ENCODE measurements around the gene MTHFD1L.

The MTHFD1L gene

DNA sequence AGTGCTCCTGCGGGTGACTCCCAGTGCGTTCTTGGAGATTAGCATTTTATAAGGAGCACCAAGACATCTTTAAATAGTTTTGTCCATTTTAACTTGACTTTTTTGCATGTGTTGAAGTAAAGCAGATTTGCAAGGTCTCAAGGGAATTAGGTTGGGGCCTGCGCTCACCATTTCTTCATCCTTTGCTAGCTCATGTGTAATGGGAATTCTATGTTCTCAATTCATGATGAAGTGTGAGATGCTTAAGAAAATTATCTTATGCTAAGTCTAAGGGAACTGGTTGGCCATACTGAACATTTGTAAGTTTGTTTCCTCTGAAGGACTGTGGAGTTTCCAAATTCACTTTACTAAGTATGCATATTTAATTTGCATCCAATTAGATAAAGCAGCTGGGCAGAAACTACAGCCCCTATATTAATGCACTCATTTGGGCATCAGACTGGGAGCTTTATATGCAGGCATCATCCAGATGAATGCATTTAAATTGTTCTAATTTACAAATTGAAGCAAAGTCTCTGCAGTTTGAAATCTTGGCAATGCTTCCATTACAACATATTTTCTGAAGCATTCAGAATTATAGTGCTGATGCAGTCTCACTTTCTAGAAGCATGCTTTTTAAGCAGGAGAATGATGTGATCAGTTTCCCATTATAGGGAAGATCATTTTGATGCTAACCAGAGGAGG, 266.0 kb downstream of the MTHFD1L start:
- DNase-seq, result no peak

DNA sequence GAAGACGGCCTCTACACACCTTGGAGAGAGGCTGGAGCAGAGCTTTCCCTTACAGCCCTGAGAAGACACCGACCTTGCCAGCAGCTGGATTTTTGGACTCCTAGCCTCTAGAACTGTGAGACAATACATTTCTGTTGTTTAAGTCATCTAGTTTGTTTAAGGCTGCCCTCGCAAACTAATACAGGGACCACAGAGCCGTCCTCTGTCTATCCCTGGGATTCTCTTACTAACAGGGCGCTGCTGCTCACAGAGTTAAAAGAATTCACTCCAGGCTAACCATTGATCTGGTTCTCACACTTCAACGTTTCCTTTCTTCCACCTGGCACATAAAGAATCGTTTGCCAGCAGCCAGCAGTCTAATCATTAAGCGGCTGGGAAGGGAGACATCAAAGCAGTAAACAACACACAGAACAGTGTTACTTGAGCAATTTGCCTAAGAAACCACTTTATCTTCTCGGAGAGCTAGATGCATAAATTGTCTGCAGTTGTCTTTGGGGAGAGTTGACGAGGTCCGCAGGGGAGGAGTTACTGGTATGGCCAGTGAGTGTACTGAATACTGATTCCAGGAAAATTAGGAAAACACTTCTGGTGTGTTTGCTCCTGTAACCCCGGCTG, 270.7 kb downstream of the MTHFD1L start:
- no peak for DNase-seq

DNA sequence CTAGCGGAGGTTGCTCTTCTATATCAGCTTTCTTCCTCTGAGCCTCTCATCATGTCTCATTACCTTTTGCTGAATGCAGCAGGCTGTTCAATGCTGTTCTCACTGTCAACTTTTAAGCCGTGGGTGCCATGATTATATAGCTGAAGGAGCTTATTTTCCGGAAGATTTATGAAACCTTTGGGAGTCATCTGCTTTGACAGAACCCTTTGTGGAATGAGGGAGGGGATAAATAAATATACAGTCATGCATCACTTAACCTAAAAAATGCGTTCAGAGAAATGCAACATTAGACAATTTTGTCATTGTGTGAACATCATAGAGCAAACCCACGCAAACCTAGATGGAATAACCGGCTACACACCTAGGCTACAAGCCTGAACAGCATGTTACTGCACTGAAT, 272.0 kb downstream of the MTHFD1L start:
- DNase-seq, result no peak

DNA sequence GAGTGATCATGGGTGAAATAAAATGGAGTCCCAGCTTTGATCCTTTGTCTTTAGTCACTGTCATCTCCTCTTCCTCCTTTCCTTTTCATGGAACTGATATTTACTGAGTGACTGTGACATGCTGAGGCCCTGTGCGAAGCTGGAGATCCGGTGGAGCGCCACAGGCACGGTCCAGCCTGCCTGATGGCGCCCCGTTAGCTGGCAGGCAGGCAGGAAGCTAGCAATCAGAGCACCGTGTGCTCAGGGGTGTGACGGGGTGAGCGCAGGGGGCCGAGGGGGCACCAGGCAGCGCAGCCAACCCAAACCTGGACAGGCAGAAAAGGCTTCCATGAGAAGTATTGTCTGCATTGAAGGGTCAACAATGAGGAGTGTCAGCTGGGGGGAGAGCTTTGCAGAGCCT, 274.0 kb downstream of the MTHFD1L start:
- DNase-seq, result no peak

DNA sequence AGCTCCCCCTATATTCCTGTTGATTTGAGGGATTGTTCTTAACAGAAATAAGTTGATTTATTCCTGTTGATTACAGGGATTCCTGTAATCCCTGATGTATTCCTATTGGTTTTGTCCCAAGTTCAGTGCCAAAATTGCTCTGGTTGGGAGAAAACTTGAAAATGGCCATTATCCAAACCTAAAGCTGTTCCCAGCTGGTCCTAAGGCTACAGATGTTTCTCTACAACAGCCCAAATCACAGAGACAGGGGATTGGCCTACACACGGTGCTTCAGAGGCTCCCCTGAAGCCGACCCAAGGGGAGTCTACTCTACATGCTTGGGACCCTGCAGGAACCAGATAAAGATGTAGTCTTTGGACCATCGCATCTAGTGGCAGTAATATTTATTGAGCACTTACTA, 275.3 kb downstream of the MTHFD1L start:
- no peak for DNase-seq

DNA sequence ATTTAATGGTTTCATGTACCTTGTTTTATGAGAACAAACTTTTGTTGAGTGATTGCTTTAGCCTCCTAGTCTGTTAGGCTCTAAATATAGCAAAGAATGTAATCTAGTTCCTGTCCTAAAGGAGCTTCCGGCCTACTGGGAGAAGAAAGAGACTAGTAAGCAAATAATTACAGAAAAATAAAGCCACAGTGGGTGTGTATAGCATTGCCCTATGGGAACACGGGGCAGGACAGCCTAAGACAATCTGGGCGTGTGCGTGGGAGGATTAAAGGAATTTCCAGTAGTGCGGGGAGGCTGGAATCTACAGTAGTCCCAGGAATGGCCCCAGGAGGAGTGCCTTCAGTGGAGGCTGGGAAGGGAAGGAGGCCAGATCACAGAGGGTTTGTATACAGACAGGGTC, 276.2 kb downstream of the MTHFD1L start:
- DNase-seq, result no peak

DNA sequence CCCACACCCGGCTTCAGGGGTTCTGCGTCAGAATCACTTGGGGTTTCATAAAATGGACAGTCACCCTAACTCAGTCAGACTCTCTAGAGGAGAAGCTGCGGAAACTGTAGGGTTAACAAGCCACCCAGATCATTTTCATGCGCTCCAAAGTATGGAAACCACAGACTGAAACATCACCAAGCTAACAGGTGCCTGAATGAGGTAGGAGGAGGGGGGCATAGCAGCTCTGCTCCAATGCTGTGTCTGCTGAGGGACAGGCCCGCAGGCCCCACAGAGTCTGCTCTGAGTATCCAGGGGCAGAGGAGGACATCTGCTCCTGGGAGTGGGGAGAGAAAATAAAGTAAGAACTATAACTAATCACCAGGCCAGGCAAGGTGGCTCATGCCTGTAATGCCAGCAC, 277.2 kb downstream of the MTHFD1L start:
- no peak for DNase-seq

DNA sequence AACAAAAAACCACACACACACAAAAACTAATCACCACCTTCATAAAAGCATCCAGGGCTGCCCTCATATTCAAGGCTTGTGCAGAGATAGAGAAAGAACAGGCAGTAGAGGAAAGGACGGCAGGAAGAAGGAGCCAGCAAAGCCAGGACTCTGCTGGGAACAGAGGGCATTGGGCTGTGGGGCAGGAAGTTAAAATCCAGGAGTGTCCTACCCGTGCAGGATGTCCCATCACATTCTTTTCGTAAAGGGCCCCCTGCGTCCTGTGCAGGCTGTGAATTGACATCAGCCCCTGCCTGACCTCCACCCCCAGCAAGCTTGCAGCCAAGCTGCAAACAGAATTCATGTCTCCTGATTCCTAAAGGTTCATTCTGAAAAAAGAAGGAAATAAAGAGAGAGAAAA, 277.8 kb downstream of the MTHFD1L start:
- DNase-seq, result no peak

DNA sequence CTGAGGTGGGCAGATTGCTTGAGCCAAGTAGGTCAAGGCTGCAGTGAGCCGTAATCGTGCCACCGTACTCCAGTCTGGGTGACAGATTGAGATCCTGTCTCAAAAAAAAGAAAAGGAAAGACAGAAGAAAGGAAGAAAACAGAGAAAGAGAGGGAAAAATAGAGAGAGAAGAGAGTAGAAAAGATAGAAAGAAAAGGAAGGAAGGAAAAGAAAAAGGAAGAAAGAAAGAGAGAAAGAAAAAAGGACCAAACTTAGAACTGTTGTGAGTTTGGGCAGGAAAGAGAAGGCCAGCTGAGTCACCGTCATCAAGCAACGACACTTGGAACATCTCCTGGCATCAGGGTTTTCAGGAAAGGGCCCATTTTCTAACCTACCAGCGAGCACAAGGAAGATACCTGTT, 278.3 kb downstream of the MTHFD1L start:
- DNase-seq, result no peak

DNA sequence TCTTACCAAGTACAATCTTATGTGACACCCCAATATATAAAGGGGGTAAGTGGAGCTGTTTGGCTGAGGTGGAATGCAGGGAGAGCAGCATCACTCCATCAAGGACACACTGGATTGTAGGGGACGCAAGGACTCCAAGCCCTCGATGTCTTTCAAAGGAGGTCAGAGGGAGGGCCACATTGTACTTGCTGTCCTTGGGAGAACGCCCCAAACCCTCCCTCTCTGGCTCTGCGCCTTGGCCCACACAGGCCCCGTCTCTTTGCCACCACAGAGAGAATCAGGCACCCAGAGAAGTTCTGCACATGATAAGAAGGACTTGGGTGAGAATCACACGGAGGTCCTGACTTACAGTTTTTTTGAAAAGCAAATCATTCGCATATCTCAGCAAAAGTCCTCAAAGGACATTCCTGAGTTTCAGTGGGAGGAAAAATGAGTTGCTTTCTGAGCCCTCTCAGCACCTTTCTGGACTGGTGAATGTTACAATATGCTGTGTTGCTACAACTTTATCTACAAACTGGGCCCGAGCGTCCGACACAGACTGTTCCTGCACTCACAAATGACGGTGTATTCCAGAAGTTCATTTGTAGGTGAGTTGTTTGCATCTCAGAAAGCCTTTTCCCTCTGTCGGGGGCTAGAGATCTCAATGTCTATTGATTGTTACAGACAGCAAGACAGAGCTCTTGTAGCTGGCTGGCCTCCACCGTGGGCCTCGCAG, 281.8 kb downstream of the MTHFD1L start:
- no peak for DNase-seq

DNA sequence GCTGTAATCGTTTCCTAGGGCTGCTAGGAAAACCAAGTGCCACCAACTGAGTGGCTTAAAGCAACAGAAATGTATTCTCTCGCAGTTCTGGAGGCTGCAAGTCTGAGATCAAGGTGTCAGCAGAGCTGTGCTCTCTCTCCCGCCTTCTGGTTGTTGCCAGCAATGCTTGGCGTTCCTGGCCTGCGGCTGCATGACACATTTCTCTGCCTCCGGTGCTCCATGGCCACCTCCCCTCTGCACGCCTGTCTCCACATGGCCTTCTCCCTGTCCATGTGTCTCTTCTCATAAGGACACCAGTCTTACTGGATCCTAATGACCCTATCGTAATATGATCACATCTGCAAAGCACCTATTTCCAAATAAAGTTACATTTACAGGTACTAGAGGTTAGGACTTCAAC, 282.6 kb downstream of the MTHFD1L start:
- no peak for DNase-seq

DNA sequence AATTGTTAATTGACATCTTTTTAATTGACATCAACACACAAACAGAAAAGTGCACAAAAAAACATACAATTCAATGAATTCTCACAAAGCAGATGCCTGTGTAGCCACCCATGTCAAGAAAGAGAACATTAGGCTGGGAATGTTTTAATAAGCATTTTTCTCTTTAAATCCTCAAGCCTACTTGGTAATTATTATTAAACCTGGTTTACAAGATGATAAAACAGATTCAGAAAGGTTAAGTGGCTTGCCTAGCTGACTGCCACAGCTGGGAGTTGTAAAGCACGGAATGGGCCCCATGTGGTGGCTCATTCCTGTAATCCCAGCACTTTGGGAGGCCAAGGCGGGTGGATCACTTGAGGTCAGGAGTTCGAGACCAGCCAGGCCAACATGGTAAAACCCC, 284.3 kb downstream of the MTHFD1L start:
- no peak for DNase-seq
